ENCODE results near the gene LAMP1.

GRCh38 chr13:113321546-113321945, 24.5 kb downstream of the LAMP1 start:
- TF ChIP-seq CREB1 (IDR thresholded peaks at IDR 0.05; ENCODE audit: low read depth) = no peak
- no peak for TF ChIP-seq USF1 (IDR thresholded peaks at IDR 0.05)
- TF ChIP-seq TAF1 (IDR thresholded peaks at IDR 0.05; ENCODE audit: low read depth) = no peak
- no peak for TF ChIP-seq MAX (IDR thresholded peaks at IDR 0.05)
- no peak for TF ChIP-seq EP300 (IDR thresholded peaks at IDR 0.05; ENCODE audit: borderline replicate concordance)
- no peak for TF ChIP-seq FOXM1 (IDR thresholded peaks at IDR 0.05; ENCODE audit: borderline replicate concordance, low read depth)
- no peak for TF ChIP-seq TCF12 (IDR thresholded peaks at IDR 0.05; ENCODE audit: low read depth)
- no peak for TF ChIP-seq TEAD4 (IDR thresholded peaks at IDR 0.05)
- TF ChIP-seq NFIC (IDR thresholded peaks at IDR 0.05) = no peak
- TF ChIP-seq ZBTB7A (IDR thresholded peaks at IDR 0.05; ENCODE audit: low read depth) = no peak
- TF ChIP-seq EGR1 (IDR thresholded peaks at IDR 0.05) = no peak
